ENCODE data around the gene THSD7A.

GRCh38 chr7:11473807-11474424 is 358.1 kb downstream of the THSD7A start:
- TF ChIP-seq POLR2A (IDR thresholded peaks at IDR 0.05; ENCODE audit: low read depth, low read length) (no peak), POLR2AphosphoS5 (IDR thresholded peaks at IDR 0.05; ENCODE audit: low read depth, low read length) (no peak)

Measured in GM12892 (cell line).